ENCODE data around the gene ARFGEF2. TPM values are rescaled to one million over a fixed set of nuclear protein-coding genes. Genes with fewer than 3 reads are reported as not detected.

The ARFGEF2 gene
- polyA plus RNA-seq, 3 donors from 2014 or later = 4.3 to 11.9 (median 5.7) TPM

DNA sequence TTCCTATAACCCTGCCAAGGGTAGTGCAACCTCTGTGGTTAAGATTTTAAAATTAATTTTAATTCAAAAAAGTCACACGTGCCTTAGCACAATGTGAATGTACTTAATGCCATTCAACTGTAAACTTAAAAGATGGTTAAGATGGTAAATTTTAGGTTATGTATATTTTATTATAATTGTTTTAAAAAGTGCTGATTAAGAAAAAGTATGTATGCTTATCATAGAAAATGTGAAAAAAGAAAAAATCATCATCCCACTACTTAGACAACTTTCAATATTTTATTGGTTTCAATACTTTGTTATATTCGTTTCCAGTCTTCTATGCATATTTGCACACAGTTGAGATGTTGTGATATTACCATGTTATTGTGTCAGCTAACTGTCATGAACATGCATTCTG lies 18.7 kb downstream of the ARFGEF2 start:
- Mint-ChIP-seq H3K36me3 (peaks cover 4 to 7% (median 4%) of the 10 kb centered on the region in 3 donors), H3K4me1 (peaks cover 2 to 14% of the 10 kb centered on the region in 2 donors), H3K27ac (no peak overlapping the region), H3K27me3 (ENCODE audit: low read depth in 3 of 3) (no peaks in the 10 kb centered on the region), H3K9me3 (no peaks in the 10 kb centered on the region), H3K4me3 (no peak overlapping the region)
- DNase-seq = no peak

DNA sequence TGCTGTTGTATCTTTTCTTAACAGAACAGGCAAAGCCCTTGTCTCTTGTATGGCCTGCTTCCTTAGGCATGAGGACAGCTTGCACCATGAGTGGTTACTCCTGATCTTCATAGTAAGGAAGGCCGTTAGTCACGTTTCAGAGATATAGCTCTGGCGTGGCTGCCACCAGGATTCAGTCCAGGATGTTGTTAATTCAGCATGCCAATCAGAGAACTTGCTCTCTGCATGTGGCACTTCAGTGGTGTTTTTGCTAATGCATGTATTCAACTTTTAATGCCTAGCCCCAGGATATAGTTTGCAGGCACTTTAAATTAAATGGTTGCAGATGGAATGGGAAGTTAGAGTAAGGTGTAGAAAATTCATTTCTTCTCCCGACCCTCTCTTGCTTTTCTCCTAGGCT lies 20.0 kb downstream of the ARFGEF2 start:
- peaks cover 4 to 7% (median 7%) of the 10 kb centered on the region in 3 donors for H3K36me3 Mint-ChIP-seq
- no peak for DNase-seq
- no peak overlapping the region for H3K27ac Mint-ChIP-seq
- no peaks in the 10 kb centered on the region for H3K9me3 Mint-ChIP-seq
- H3K27me3 Mint-ChIP-seq (ENCODE audit: low read depth in 3 of 3) = no peaks in the 10 kb centered on the region
- H3K4me3 Mint-ChIP-seq = no peak overlapping the region
- H3K4me1 Mint-ChIP-seq = peaks cover 2 to 14% of the 10 kb centered on the region in 2 donors

DNA sequence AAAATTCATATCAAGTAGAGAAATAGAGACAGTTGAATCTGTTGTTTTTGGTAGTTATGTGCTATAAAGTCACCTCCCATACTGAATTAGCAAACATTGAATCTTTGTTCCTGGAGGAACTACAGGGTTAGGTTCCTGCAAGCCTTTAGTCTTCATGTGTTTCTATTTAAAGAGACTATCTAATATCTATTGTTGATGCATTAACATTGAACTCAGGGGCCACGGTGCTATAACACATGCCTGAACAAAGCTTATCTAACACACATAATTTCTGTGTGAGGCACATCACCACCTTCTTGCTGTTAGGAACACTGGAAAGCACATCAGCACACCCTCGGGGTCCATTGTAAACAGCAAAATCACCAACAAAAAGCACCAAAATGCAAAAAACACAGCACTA lies 21.2 kb downstream of the ARFGEF2 start:
- DNase-seq = no peak
- Mint-ChIP-seq H3K27me3 (ENCODE audit: low read depth in 3 of 3) (no peaks in the 10 kb centered on the region), H3K4me3 (no peak overlapping the region), H3K27ac (no peak overlapping the region), H3K9me3 (no peaks in the 10 kb centered on the region), H3K36me3 (peaks cover 4 to 7% (median 7%) of the 10 kb centered on the region in 3 donors), H3K4me1 (peaks cover 1% of the 10 kb centered on the region in 2 donors)

DNA sequence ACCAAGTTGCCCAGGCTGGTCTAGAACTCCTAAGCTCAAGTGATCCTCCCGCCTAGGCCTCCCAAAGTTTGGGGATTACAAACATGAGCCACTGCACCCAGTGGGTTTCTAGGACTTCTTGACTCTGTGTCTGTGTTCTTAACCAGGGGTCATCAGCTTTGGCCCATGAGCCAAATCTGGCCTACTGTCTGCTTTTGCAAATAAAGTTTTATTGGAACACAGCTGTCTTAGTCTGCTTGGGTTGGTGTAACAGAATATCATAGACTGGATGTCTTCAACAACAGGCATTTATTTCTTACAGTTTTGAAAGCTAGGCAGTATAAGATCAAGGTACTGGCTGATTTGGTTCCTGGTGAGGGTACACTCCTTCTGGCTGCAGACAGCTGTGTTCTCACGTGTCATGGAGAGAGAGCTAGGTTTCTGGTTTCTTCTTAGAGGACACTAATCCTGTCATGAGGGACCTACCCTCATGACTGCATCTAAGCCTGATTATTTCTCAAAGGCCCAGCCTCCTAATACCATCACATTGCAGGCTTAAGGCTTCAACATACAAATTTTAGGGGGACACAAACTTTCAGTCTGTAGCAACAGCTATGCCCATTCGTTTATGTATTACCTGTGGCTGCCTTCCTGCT lies 23.3 kb downstream of the ARFGEF2 start:
- no peak for DNase-seq
- Mint-ChIP-seq H3K4me3 (no peak overlapping the region), H3K27me3 (ENCODE audit: low read depth in 3 of 3) (no peaks in the 10 kb centered on the region), H3K36me3 (peaks cover 7 to 9% (median 7%) of the 10 kb centered on the region in 3 donors), H3K27ac (peak overlapping the region in 1 of 6 donors; percentile 49), H3K9me3 (no peaks in the 10 kb centered on the region), H3K4me1 (peaks cover 0 to 1% of the 10 kb centered on the region in 2 donors)

DNA sequence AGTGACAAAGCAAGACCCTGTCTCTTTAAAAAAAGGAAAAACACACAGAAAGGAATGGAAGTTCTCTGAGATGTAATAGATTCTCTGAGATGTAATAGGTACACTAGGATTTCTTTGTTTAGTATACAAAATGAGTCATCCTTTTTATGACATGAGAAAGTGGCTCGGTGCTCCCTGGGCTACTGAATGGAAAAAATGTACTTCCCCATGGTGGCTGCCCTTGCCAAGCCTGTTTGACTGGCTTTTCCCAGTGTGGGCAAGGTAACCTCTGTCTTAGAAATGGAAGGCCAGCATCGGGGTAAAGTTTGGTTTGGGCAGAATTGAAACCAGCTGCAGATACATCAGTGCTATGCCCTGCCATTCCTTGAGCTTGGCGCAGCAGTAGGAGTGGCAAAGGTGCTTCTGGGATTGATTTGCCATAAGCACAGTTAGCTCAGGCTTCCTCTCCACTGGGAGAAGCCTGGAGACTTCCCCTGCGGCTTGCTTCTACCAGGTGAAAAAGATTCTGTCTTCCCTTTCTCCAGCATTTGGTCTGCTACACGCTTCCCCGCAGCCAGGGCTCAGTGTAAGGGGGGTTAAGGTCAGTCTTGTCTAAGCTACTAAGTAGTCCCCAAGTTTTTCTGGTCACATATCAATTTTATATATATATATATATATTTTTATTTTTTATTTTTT lies 24.5 kb downstream of the ARFGEF2 start:
- Mint-ChIP-seq H3K27me3 (ENCODE audit: low read depth in 3 of 3) (peaks cover 0 to 1% (median 0%) of the 10 kb centered on the region in 3 donors), H3K36me3 (peaks cover 7 to 12% (median 7%) of the 10 kb centered on the region in 3 donors), H3K9me3 (no peaks in the 10 kb centered on the region), H3K27ac (no peak overlapping the region), H3K4me1 (peaks cover 0 to 1% of the 10 kb centered on the region in 2 donors), H3K4me3 (no peak overlapping the region)
- DNase-seq = no peak

DNA sequence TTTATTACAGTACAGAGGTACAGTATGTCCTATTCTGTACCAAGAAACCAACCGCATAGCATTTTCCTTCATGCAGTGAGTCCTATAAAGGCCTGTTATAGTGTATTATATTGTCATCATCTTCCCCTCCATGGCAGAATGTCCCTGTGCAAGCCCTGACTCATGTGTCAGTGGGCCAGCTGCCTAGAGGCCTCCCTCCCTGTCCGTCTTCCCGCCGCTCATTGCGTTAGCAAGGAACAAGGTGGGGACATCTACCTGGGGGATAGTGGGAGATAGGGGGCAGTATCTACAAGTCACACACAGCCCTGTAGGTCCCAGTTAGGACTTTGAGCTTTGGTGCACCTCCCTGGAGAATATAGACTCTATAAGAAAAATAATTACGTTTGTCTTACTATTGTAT lies 27.1 kb downstream of the ARFGEF2 start:
- Mint-ChIP-seq H3K36me3 (peaks cover 11 to 21% (median 13%) of the 10 kb centered on the region in 3 donors), H3K4me1 (peaks cover 0 to 1% of the 10 kb centered on the region in 2 donors), H3K27ac (no peak overlapping the region), H3K4me3 (no peak overlapping the region), H3K9me3 (no peaks in the 10 kb centered on the region), H3K27me3 (ENCODE audit: low read depth in 3 of 3) (peaks cover 0 to 1% (median 0%) of the 10 kb centered on the region in 3 donors)
- DNase-seq = no peak

DNA sequence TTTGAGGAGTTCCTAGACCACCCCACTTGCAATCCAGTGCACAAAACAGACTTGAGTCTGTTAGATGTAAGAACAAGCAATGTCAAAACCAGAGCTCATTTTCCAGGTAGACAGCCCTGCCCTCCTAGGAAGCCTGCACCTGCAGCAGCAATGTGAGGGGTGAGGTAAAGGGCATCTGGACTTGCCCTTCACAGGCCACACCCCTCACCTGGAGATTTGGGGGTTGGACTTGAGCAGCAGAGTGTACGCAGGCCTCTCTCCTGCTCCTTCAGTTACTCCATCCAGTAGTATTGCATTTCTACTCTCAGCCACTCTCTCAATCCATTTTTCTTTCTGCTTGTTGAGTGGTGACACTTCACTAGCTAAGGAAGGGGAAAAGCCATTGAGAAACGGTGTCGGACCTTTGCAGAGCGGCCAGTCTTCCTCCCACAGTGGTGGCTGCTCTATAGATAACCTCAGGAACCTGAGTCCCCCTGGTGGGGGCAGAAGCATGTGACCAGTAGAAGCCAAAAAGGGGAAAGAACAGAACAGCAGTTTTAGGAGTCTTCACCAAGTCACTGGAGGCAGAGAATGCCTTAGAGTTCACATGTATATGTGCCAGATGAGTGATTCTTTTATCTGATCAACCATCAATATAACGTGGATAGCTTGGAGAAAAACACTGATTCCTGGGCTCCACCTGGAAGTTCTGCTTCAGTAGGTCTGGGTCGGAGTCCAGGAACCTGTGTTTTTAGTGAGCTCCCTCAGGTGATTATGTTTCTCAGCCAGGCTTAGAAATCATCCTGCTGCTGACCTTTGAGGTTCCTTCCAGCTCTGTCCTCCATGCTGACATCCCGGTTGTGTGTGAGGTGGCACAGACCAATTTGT lies 28.0 kb downstream of the ARFGEF2 start:
- peaks cover 11 to 28% (median 17%) of the 10 kb centered on the region in 3 donors for H3K36me3 Mint-ChIP-seq
- no peaks in the 10 kb centered on the region for H3K4me1 Mint-ChIP-seq
- H3K27me3 Mint-ChIP-seq (ENCODE audit: low read depth in 3 of 3) = peaks cover 0 to 2% (median 1%) of the 10 kb centered on the region in 3 donors
- no peak for DNase-seq
- peak overlapping the region in 1 of 6 donors; percentile 67 for H3K27ac Mint-ChIP-seq
- H3K4me3 Mint-ChIP-seq = no peak overlapping the region
- H3K9me3 Mint-ChIP-seq = no peaks in the 10 kb centered on the region

DNA sequence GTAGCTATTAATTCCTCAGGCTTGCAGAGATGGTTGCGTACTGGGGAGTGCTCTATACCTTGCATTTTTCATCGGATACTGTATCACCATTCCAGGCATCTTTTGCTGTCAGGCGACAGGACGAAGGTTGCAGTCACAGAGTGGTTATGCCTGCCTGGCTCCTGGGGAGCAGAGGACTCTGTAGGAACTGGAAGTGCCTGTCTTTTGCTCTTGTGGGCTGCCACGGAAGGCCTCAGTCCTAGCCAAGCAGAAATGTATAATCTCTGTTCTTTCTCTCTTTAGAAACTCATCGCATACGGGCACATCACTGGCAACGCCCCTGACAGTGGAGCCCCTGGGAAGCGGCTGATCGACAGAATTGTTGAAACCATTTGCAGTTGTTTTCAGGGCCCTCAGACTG lies 29.5 kb downstream of the ARFGEF2 start:
- H3K27ac Mint-ChIP-seq = no peak overlapping the region
- H3K9me3 Mint-ChIP-seq = no peaks in the 10 kb centered on the region
- H3K36me3 Mint-ChIP-seq = peaks cover 12 to 38% (median 22%) of the 10 kb centered on the region in 3 donors
- peaks cover 0 to 2% (median 1%) of the 10 kb centered on the region in 3 donors for H3K27me3 Mint-ChIP-seq (ENCODE audit: low read depth in 3 of 3)
- H3K4me3 Mint-ChIP-seq = no peak overlapping the region
- DNase-seq = no peak
- no peaks in the 10 kb centered on the region for H3K4me1 Mint-ChIP-seq

DNA sequence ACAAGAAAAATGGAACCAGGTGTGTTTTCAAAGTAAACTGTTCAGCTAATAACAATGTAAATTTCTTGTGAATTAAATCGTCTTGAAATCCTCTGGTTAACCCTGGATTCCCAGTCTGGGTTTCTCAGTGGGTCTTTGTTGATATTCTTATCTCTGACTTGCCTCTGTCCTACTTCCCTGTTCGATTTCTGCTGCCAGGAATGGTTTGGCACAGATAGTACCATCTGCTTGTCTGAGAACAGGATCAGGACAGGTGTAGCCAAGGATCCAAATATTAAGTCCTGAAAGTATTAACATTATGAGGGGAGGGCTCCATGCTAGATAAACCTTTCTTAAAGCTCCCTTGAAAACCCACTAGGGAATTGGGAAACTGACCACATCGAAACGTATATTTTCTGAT lies 30.1 kb downstream of the ARFGEF2 start:
- H3K27ac Mint-ChIP-seq = no peak overlapping the region
- H3K4me3 Mint-ChIP-seq = no peak overlapping the region
- no peaks in the 10 kb centered on the region for H3K9me3 Mint-ChIP-seq
- peaks cover 12 to 40% (median 22%) of the 10 kb centered on the region in 3 donors for H3K36me3 Mint-ChIP-seq
- H3K27me3 Mint-ChIP-seq (ENCODE audit: low read depth in 3 of 3) = peaks cover 0 to 4% (median 2%) of the 10 kb centered on the region in 3 donors
- H3K4me1 Mint-ChIP-seq = no peaks in the 10 kb centered on the region
- DNase-seq = no peak

DNA sequence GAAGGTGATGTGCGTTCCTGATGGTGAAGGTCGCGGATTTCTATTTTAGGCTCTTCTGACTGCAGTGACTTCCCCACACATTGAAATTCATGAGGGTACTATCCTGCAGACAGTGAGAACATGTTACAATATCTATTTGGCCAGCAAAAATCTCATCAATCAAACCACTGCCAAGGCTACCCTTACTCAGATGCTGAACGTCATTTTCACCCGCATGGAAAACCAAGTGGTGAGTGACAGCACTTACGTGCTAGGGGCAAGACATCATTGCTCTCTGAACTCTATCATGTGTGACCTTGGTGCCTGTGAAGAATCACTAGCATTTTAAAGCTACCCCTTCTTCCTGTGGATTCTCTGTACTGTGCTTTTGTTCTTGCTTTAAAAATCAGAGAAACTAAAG lies 31.1 kb downstream of the ARFGEF2 start:
- Mint-ChIP-seq H3K36me3 (peaks cover 12 to 47% (median 29%) of the 10 kb centered on the region in 3 donors), H3K27me3 (ENCODE audit: low read depth in 3 of 3) (peaks cover 0 to 4% (median 2%) of the 10 kb centered on the region in 3 donors), H3K27ac (no peak overlapping the region), H3K4me3 (no peak overlapping the region), H3K4me1 (no peaks in the 10 kb centered on the region), H3K9me3 (no peaks in the 10 kb centered on the region)
- no peak for DNase-seq

DNA sequence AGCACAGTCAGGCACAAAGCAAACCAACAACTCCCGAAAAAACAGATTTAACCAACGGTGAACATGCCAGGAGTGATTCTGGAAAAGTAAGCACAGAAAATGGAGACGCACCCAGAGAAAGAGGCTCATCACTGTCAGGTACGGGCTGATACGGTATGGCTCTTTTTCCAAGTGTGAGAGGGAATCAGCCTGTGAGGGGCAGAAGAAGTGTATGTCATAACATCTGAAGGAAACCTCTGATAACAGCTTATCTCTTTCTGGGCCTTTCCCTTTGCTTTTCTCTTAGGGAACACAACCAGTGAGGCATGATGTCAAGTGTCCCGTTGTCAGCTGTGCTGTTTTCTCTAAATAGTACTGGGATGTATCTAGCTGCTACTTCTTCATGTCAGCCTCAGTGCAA lies 32.1 kb downstream of the ARFGEF2 start:
- Mint-ChIP-seq H3K27ac (no peak overlapping the region), H3K4me3 (no peak overlapping the region), H3K9me3 (no peaks in the 10 kb centered on the region), H3K4me1 (no peaks in the 10 kb centered on the region), H3K36me3 (peaks cover 15 to 46% (median 32%) of the 10 kb centered on the region in 3 donors), H3K27me3 (ENCODE audit: low read depth in 3 of 3) (peaks cover 0 to 4% (median 2%) of the 10 kb centered on the region in 3 donors)
- no peak for DNase-seq

DNA sequence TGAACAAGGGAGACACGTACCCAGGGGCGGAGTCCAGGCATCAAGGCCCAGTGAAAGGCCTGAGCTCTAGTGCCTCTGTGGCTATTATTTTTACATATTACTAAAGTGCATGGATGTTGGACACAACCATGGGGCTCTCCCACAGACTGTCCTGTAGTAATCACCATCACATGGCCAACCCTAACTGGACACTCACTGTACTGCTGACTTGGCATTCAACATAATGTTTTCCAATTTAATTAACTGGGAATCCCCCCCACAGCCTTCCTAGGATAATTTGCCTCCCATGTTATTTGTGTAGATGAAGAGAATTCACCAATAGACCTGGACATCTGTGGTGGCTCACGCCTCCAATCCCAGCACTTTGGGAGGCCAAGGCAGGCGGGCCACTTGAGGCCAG lies 34.5 kb downstream of the ARFGEF2 start:
- H3K27ac Mint-ChIP-seq = no peak overlapping the region

DNA sequence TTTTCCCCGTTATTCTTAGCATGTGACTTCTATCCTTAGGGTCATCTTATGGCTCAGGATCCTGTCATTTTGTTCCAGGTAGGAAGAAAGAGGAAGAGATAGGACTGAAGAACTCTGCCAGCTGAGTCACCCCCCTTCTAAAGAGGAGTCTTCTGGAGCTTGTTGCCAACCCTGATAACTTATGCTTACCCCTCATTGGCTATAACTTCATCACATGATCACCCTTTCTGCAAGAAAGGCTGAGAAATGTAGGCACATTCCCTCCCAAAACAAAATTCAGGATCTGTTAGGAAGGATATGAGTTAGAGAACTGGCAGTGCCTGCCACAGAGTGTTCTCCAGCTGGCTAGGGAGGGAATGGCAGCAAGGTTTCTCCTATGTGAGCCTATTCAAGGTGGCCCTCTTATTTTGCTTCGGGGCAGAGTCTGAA lies 35.6 kb downstream of the ARFGEF2 start:
- H3K27me3 Mint-ChIP-seq (ENCODE audit: low read depth in 3 of 3) = peaks cover 0 to 2% (median 2%) of the 10 kb centered on the region in 3 donors
- peak overlapping the region in 2 of 6 donors; percentile 54 to 65 for H3K27ac Mint-ChIP-seq
- no peak for DNase-seq
- no peaks in the 10 kb centered on the region for H3K4me1 Mint-ChIP-seq
- no peak overlapping the region for H3K4me3 Mint-ChIP-seq
- H3K9me3 Mint-ChIP-seq = no peaks in the 10 kb centered on the region
- peaks cover 11 to 37% (median 28%) of the 10 kb centered on the region in 3 donors for H3K36me3 Mint-ChIP-seq

More for the DNA sequence above, 34.5 kb downstream of the ARFGEF2 start:
- H3K36me3 Mint-ChIP-seq = peaks cover 15 to 45% (median 35%) of the 10 kb centered on the region in 3 donors
- H3K4me3 Mint-ChIP-seq = no peak overlapping the region
- DNase-seq = no peak
- H3K27me3 Mint-ChIP-seq (ENCODE audit: low read depth in 3 of 3) = peaks cover 0 to 2% (median 2%) of the 10 kb centered on the region in 3 donors
- no peaks in the 10 kb centered on the region for H3K9me3 Mint-ChIP-seq
- H3K4me1 Mint-ChIP-seq = no peaks in the 10 kb centered on the region
